ENCODE measurements around the gene OTULIN. TPM values are rescaled to one million over a fixed set of nuclear protein-coding genes. Genes with fewer than 3 reads are reported as not detected.
A peak's percentile ranks its signal among the peaks of the same experiment; 100 is the strongest.

OTULIN gene
- total and polyA plus RNA-seq, 2 of the 13 experiments (the other 11 are each of a cell fraction or from before 2014, with no cell fraction given): 7.0 to 34.8 TPM

- TF ChIP-seq ZNF318 (CRISPR knock-in tag; IDR thresholded peaks at IDR 0.05) (no peak), ZBTB43 (CRISPR knock-in tag; conservative IDR thresholded peaks at IDR 0.05) (no peak), ZNF562 (CRISPR knock-in tag; IDR thresholded peaks at IDR 0.05; ENCODE audit: borderline replicate concordance) (no peak), ZNF567 (CRISPR knock-in tag; IDR thresholded peaks at IDR 0.05; ENCODE audit: borderline replicate concordance) (no peak), LCORL (IDR thresholded peaks at IDR 0.05) (no peak), LCORL (CRISPR knock-in tag; IDR thresholded peaks at IDR 0.05) (peak; percentile 58; the same call in 1 of the 2 replicates), ZNF326 (CRISPR knock-in tag; IDR thresholded peaks at IDR 0.05; ENCODE audit: borderline replicate concordance) (no peak), ATF7-NPFF (CRISPR knock-in tag; IDR thresholded peaks at IDR 0.05; ENCODE audit: low read depth) (no peak), HNF1A (IDR thresholded peaks at IDR 0.05; ENCODE audit: low read depth) (no peak), HNF1A (CRISPR knock-in tag; IDR thresholded peaks at IDR 0.05; ENCODE audit: borderline replicate concordance) (peak; percentile 34; the same call in 1 of the 2 replicates), ZNF713 (CRISPR knock-in tag; IDR thresholded peaks at IDR 0.05) (no peak)
These were observed 80.0 kb downstream of the OTULIN start (continued) for GRCh38 chr5:14744296-14745187.

All from HepG2 (cell line).